Smooth muscle cell (in vitro differentiated cells): ENCODE measurements around the gene PTPN23. TPM values are rescaled to one million over a fixed set of nuclear protein-coding genes. Genes with fewer than 3 reads are reported as not detected.

Source experiments
- DNase-seq: peaks from one replicate; lab custom pipeline; 2025; ENCODE audit not compliant: unreplicated experiment; lab: John Stamatoyannopoulos, UW
- H2AFZ ChIP-seq: fragments of 200-600 bp; sonication (generic); 2 replicates; pipeline ENCODE4 v1.6.0; 2016; ENCODE audit warnings: antibody characterized with exemption, low read depth, mild to moderate bottlenecking
- H3F3A ChIP-seq: fragments of 200-600 bp; sonication (generic); 2 replicates; pipeline ENCODE4 v1.6.0; 2017; ENCODE audit warnings: antibody characterized with exemption, low read depth
- H3K27ac ChIP-seq: fragments of 200-600 bp; sonication (generic); 2 replicates; pipeline ENCODE4 v1.5.1; 2016; ENCODE audit warnings: low read depth, mild to moderate bottlenecking
- H3K27me3 ChIP-seq: fragments of 200-600 bp; sonication (generic); 2 replicates; pipeline ENCODE4 v1.6.1; 2016; ENCODE audit warnings: low read depth, mild to moderate bottlenecking
- H3K36me3 ChIP-seq: fragments of 200-600 bp; sonication (generic); 2 replicates; pipeline ENCODE4 v1.5.1; 2016; ENCODE audit warnings: low read depth
- H3K4me1 ChIP-seq: fragments of 200-600 bp; sonication (generic); 2 replicates; pipeline ENCODE4 v1.5.1; 2016; ENCODE audit warnings: low read depth
- H3K4me2 ChIP-seq: fragments of 200-600 bp; sonication (generic); 2 replicates; pipeline ENCODE4 v1.6.0; 2016; ENCODE audit warnings: mild to moderate bottlenecking
- H3K4me3 ChIP-seq: fragments of 200-600 bp; sonication (generic); 2 replicates; pipeline ENCODE4 v1.5.1; 2016; ENCODE audit warnings: mild to moderate bottlenecking
- H3K79me2 ChIP-seq: fragments of 200-600 bp; sonication (generic); 2 replicates; pipeline ENCODE4 v1.6.0; 2016; ENCODE audit warnings: low read depth, mild to moderate bottlenecking
- H3K9ac ChIP-seq: fragments of 200-600 bp; sonication (generic); 2 replicates; pipeline ENCODE4 v1.6.0; 2016; ENCODE audit warnings: low read depth
- H3K9me3 ChIP-seq: fragments of 200-600 bp; sonication (generic); replicated peaks from 2 replicates; pipeline ENCODE4 v1.5.1; 2016; ENCODE audit warnings: low read depth
- H4K20me1 ChIP-seq: fragments of 200-600 bp; sonication (generic); 2 replicates; pipeline ENCODE4 v1.6.0; 2016; ENCODE audit warnings: low read depth
- CTCF ChIP-seq: fragments of 200-600 bp; sonication (generic); IDR thresholded peaks from 2 replicates; pipeline ENCODE4 v1.5.1; 2017; ENCODE audit warnings: borderline replicate concordance, mild to moderate bottlenecking, antibody characterized with exemption; ENCODE audit not compliant: insufficient read depth, poor library complexity, severe bottlenecking
- WGBS: methylation state at CpG from one replicate; pipeline ENCODE4 v1.1.7; 2016; ENCODE audit warnings: low lambda C conversion rate; 5-methylcytosine and 5-hydroxymethylcytosine counted together
- polyA plus RNA-seq: library from polyadenylated mRNA; unstranded; fragments of >200 nt; fragmentation: Nextera tagmentation; extraction: Ambion mirVana; gene quantifications from 2 replicates; pipeline ENCODE4 v1.2.1, GENCODE V29; 2016
- total RNA-seq: library from RNA; depleted of rRNA; stranded (reverse); fragments of >200 nt; gene quantifications from 2 replicates; pipeline ENCODE4 v1.2.3, GENCODE V29; 2014

PTPN23 gene
- total and polyA plus RNA-seq, 2 experiments from 2014 or later: 7.2 to 17.1 TPM

GRCh38 chr3:47423548-47424145 lies 42.8 kb downstream of the PTPN23 start:
- Histone ChIP-seq H3K79me2 (no peaks in the 10 kb centered on the region), H2AFZ (no peak overlapping the region), H3K4me1 (no peaks in the 10 kb centered on the region), H3K36me3 (no peaks in the 10 kb centered on the region), H3K4me3 (no peak overlapping the region), H4K20me1 (no peaks in the 10 kb centered on the region), H3K27me3 (no peaks in the 10 kb centered on the region), H3F3A (no peaks in the 10 kb centered on the region), H3K4me2 (no peak overlapping the region), H3K9me3 (no peaks in the 10 kb centered on the region), H3K9ac (no peak overlapping the region), H3K27ac (no peak overlapping the region)
- TF ChIP-seq CTCF: no peak
- WGBS: 98% methylated on average over 8 of the region's 8 CpGs
- DNase-seq: no peak

DNA sequence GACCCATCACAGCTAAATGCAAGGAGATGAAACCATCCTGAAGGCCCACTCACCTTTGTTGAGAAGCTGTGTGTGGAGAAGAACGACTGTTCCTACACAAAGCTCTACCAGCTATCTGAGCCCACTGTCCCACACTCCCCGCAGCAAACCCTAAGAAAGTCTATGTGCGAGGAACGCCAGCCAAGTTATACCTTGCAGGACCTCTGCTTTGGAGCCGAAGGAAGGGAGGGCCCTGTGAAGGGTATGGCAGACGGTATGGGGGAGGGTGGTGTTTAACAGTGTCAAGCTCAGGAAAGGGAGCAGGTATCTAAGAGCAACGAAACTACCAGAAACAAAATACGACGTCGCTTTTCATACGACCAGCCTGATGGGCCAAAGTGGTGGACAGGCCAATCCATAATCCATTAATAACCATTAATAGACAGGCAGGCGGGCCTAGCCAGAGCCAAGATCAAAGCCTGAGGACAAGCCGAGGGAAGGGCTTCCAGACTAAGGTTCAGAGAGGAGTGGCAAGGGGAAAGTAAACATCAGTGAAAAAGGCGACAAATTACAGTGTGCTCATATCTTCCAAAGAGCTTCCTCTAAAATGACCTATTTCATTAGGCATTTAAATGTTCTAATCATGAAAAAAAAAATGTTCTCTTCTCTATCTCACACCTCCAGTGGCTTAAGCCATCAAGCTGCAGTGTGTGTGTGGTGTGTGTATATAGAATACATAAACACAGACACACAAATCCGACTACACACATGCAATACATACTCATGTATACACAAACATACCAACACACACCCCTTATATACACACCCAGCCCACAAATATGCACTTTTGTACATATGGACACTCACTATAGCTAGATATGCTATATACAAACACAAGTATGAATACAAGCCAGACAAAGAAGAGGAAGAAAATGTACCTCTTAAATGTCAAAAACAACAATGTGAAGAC lies 43.9 kb downstream of the PTPN23 start:
- 89% methylated on average over 15 of the region's 15 CpGs for WGBS
- Histone ChIP-seq H3F3A (no peaks in the 10 kb centered on the region), H3K4me1 (no peaks in the 10 kb centered on the region), H3K9ac (no peak overlapping the region), H3K27ac (no peak overlapping the region), H4K20me1 (no peaks in the 10 kb centered on the region), H3K27me3 (no peaks in the 10 kb centered on the region), H2AFZ (no peak overlapping the region), H3K79me2 (no peaks in the 10 kb centered on the region), H3K9me3 (no peaks in the 10 kb centered on the region), H3K4me2 (no peak overlapping the region), H3K36me3 (no peaks in the 10 kb centered on the region), H3K4me3 (no peak overlapping the region)
- DNase-seq: no peak
- TF ChIP-seq CTCF: no peak

GRCh38 chr3:47425383-47425778 lies 44.6 kb downstream of the PTPN23 start:
- Histone ChIP-seq H3K9me3 (no peaks in the 10 kb centered on the region), H3K4me3 (no peak overlapping the region), H3K4me2 (no peak overlapping the region), H3K27me3 (no peaks in the 10 kb centered on the region), H3K4me1 (no peaks in the 10 kb centered on the region), H3K27ac (no peak overlapping the region), H3F3A (no peaks in the 10 kb centered on the region), H4K20me1 (no peaks in the 10 kb centered on the region), H3K36me3 (no peaks in the 10 kb centered on the region), H3K9ac (no peak overlapping the region), H3K79me2 (no peaks in the 10 kb centered on the region), H2AFZ (no peak overlapping the region)
- WGBS: 96% methylated on average over 11 of the region's 11 CpGs
- no peak for TF ChIP-seq CTCF
- no peak for DNase-seq
